Neural cell (in vitro differentiated cells): ENCODE measurements around the gene EVC. TPM values are rescaled to one million over a fixed set of nuclear protein-coding genes. Genes with fewer than 3 reads are reported as not detected.

Experiments
- H2AFZ ChIP-seq: fragments of 200-600, 300-800 bp; sonication (generic), shearing (Covaris generic); 2 replicates; pipeline ENCODE4 v1.6.0; 2014; ENCODE audit warnings: low read depth, mild to moderate bottlenecking, antibody characterized with exemption, low read length, moderate library complexity
- H3F3A ChIP-seq: fragments of 200-600 bp; shearing (Covaris generic); 2 replicates; pipeline ENCODE4 v1.6.1; 2016; ENCODE audit warnings: mild to moderate bottlenecking, moderate library complexity, mixed read lengths, antibody characterized with exemption, low read length; ENCODE audit not compliant: insufficient read depth, poor library complexity, severe bottlenecking
- H3K27ac ChIP-seq: fragments of 200-600, 300-800 bp; sonication (generic), shearing (Covaris generic); 2 replicates; pipeline ENCODE4 v1.5.1; 2014; ENCODE audit warnings: mild to moderate bottlenecking, low read length, moderate library complexity
- H3K27me3 ChIP-seq: fragments of 300-800, 200-600 bp; sonication (generic), shearing (Covaris generic); 2 replicates; pipeline ENCODE4 v1.6.0; 2014; ENCODE audit warnings: mild to moderate bottlenecking, low read depth, low read length, moderate library complexity; ENCODE audit not compliant: insufficient read depth
- H3K36me3 ChIP-seq: fragments of 300-800, 200-600 bp; sonication (generic), shearing (Covaris generic); 2 replicates; pipeline ENCODE4 v1.5.1; 2014; ENCODE audit warnings: mild to moderate bottlenecking, antibody characterized with exemption, low read length, moderate library complexity; ENCODE audit not compliant: insufficient read depth
- H3K4me2 ChIP-seq: fragments of 300-800, 200-600 bp; sonication (generic), shearing (Covaris generic); 2 replicates; pipeline ENCODE4 v1.6.0; 2014; ENCODE audit warnings: mild to moderate bottlenecking, low read length
- H3K4me3 ChIP-seq: fragments of 300-800, 200-600 bp; sonication (generic), shearing (Covaris generic); 2 replicates; pipeline ENCODE4 v1.5.1; 2014; ENCODE audit warnings: mild to moderate bottlenecking, low read length, moderate library complexity
- H3K79me2 ChIP-seq: fragments of 200-600 bp; shearing (Covaris generic); replicated peaks from 2 replicates; pipeline ENCODE4 v1.6.0; 2014; ENCODE audit warnings: mild to moderate bottlenecking, low read length, moderate library complexity; ENCODE audit not compliant: insufficient read depth
- H3K9ac ChIP-seq: fragments of 300-800, 200-600 bp; sonication (generic), shearing (Covaris generic); 2 replicates; pipeline ENCODE4 v1.6.1; 2016; ENCODE audit warnings: mild to moderate bottlenecking, low read length, mixed read lengths
- H3K9me2 ChIP-seq: fragments of 200-600 bp; shearing (Covaris generic); 2 replicates; pipeline ENCODE4 v1.6.1; 2016; ENCODE audit warnings: mild to moderate bottlenecking, low read length, mixed read lengths; ENCODE audit not compliant: insufficient read depth
- H3K9me3 ChIP-seq: fragments of 200-600, 300-800 bp; sonication (generic), shearing (Covaris generic); 2 replicates; pipeline ENCODE4 v1.6.1; 2016; ENCODE audit warnings: mild to moderate bottlenecking, mixed run types, low read length, moderate library complexity, mixed read lengths
- H4K20me1 ChIP-seq: fragments of 200-600 bp; shearing (Covaris generic); 2 replicates; pipeline ENCODE4 v1.6.1; 2016; ENCODE audit warnings: mild to moderate bottlenecking, mixed run types; ENCODE audit not compliant: insufficient read depth
- EP300 ChIP-seq: fragments of 450-650 bp; conservative IDR thresholded peaks from 2 replicates; pipeline ENCODE4 v1.6.1; 2014; ENCODE audit warnings: antibody characterized with exemption, mild to moderate bottlenecking, moderate library complexity; ENCODE audit not compliant: poor library complexity, severe bottlenecking
- EZH2 ChIP-seq: fragments of 200-600, 300-800 bp; shearing (Covaris generic), sonication (generic); IDR thresholded peaks from 2 replicates; pipeline ENCODE4 v1.6.1; 2014; ENCODE audit warnings: antibody characterized with exemption, low read length, borderline replicate concordance, mild to moderate bottlenecking; ENCODE audit not compliant: insufficient read depth, poor library complexity, severe bottlenecking
- MXI1 ChIP-seq: fragments of 450-650 bp; conservative IDR thresholded peaks from 2 replicates; pipeline ENCODE4 v1.6.1; 2014; ENCODE audit warnings: antibody characterized with exemption, mild to moderate bottlenecking; ENCODE audit not compliant: poor library complexity, severe bottlenecking
- POLR2AphosphoS5 ChIP-seq: IDR thresholded peaks from 2 replicates; pipeline ENCODE4 v1.6.1; 2012
- RAD21 ChIP-seq: fragments of 450-650 bp; conservative IDR thresholded peaks from 2 replicates; pipeline ENCODE4 v1.6.1; 2014; ENCODE audit warnings: antibody characterized with exemption, mild to moderate bottlenecking, moderate library complexity
- SMC3 ChIP-seq: fragments of 450-650 bp; conservative IDR thresholded peaks from 2 replicates; pipeline ENCODE4 v1.6.1; 2014; ENCODE audit warnings: antibody characterized with exemption, mild to moderate bottlenecking, moderate library complexity; ENCODE audit not compliant: poor library complexity
- TAF1 ChIP-seq: IDR thresholded peaks from 2 replicates; pipeline ENCODE4 v1.6.1; 2012; ENCODE audit warnings: low read depth
- polyA plus RNA-seq: library from polyadenylated mRNA; depleted of rRNA; stranded (reverse); fragments of >200 nt; gene quantifications from 2 replicates; pipeline ENCODE4 v1.2.3, GENCODE V29; 2014
- TF ChIP-seq, protein P1 (sequence below): fragments of 450-650 bp; IDR thresholded peaks from 2 replicates; pipeline ENCODE4 v1.5.1; 2014; ENCODE audit warnings: antibody characterized with exemption, mild to moderate bottlenecking, moderate library complexity; ENCODE audit not compliant: poor library complexity, severe bottlenecking
- TF ChIP-seq, protein P2 (sequence below): IDR thresholded peaks from 2 replicates; pipeline ENCODE4 v1.6.1; 2012; ENCODE audit warnings: borderline replicate concordance

Gene EVC
- polyA plus RNA-seq, 1 donor from 2014 or later = 0.48 TPM

GRCh38 chr4:5700459-5700858, 10.5 kb upstream of the EVC start:
- H3K9me3 ChIP-seq = peaks cover 4% of the 10 kb centered on the region
- H3K4me3 ChIP-seq = no peak overlapping the region
- no peaks in the 10 kb centered on the region for H3F3A ChIP-seq
- no peak overlapping the region for H2AFZ ChIP-seq
- H3K9ac ChIP-seq = no peak overlapping the region
- no peak for TF ChIP-seq EZH2
- TF ChIP-seq EP300 = no peak
- no peak for TF ChIP-seq TAF1
- TF ChIP-seq, protein P1, sequence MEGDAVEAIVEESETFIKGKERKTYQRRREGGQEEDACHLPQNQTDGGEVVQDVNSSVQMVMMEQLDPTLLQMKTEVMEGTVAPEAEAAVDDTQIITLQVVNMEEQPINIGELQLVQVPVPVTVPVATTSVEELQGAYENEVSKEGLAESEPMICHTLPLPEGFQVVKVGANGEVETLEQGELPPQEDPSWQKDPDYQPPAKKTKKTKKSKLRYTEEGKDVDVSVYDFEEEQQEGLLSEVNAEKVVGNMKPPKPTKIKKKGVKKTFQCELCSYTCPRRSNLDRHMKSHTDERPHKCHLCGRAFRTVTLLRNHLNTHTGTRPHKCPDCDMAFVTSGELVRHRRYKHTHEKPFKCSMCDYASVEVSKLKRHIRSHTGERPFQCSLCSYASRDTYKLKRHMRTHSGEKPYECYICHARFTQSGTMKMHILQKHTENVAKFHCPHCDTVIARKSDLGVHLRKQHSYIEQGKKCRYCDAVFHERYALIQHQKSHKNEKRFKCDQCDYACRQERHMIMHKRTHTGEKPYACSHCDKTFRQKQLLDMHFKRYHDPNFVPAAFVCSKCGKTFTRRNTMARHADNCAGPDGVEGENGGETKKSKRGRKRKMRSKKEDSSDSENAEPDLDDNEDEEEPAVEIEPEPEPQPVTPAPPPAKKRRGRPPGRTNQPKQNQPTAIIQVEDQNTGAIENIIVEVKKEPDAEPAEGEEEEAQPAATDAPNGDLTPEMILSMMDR = no peak
- no peak for TF ChIP-seq SMC3
- TF ChIP-seq, protein P2, sequence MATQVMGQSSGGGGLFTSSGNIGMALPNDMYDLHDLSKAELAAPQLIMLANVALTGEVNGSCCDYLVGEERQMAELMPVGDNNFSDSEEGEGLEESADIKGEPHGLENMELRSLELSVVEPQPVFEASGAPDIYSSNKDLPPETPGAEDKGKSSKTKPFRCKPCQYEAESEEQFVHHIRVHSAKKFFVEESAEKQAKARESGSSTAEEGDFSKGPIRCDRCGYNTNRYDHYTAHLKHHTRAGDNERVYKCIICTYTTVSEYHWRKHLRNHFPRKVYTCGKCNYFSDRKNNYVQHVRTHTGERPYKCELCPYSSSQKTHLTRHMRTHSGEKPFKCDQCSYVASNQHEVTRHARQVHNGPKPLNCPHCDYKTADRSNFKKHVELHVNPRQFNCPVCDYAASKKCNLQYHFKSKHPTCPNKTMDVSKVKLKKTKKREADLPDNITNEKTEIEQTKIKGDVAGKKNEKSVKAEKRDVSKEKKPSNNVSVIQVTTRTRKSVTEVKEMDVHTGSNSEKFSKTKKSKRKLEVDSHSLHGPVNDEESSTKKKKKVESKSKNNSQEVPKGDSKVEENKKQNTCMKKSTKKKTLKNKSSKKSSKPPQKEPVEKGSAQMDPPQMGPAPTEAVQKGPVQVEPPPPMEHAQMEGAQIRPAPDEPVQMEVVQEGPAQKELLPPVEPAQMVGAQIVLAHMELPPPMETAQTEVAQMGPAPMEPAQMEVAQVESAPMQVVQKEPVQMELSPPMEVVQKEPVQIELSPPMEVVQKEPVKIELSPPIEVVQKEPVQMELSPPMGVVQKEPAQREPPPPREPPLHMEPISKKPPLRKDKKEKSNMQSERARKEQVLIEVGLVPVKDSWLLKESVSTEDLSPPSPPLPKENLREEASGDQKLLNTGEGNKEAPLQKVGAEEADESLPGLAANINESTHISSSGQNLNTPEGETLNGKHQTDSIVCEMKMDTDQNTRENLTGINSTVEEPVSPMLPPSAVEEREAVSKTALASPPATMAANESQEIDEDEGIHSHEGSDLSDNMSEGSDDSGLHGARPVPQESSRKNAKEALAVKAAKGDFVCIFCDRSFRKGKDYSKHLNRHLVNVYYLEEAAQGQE = no peak
- no peak for TF ChIP-seq MXI1
- no peak for TF ChIP-seq RAD21
- TF ChIP-seq POLR2AphosphoS5 = no peak
- no peaks in the 10 kb centered on the region for H3K27me3 ChIP-seq
- H4K20me1 ChIP-seq = no peaks in the 10 kb centered on the region
- no peaks in the 10 kb centered on the region for H3K9me2 ChIP-seq
- no peaks in the 10 kb centered on the region for H3K36me3 ChIP-seq
- no peak overlapping the region for H3K27ac ChIP-seq
- H3K4me2 ChIP-seq = no peak overlapping the region
- no peaks in the 10 kb centered on the region for H3K79me2 ChIP-seq

GRCh38 chr4:5701971-5702370, 9.0 kb upstream of the EVC start:
- no peaks in the 10 kb centered on the region for H3K79me2 ChIP-seq
- no peak overlapping the region for H3K4me3 ChIP-seq
- H3K36me3 ChIP-seq = no peaks in the 10 kb centered on the region
- TF ChIP-seq TAF1 (no peak), SMC3 (no peak), EP300 (no peak), RAD21 (no peak), POLR2AphosphoS5 (no peak), MXI1 (no peak), EZH2 (no peak)
- TF ChIP-seq, protein P1 = no peak
- TF ChIP-seq, protein P2 = no peak
- no peak overlapping the region for H3K4me2 ChIP-seq
- H3K9me3 ChIP-seq = peaks cover 9% of the 10 kb centered on the region
- H4K20me1 ChIP-seq = no peaks in the 10 kb centered on the region
- no peaks in the 10 kb centered on the region for H3F3A ChIP-seq
- no peaks in the 10 kb centered on the region for H3K9me2 ChIP-seq
- no peak overlapping the region for H3K27ac ChIP-seq
- no peaks in the 10 kb centered on the region for H3K27me3 ChIP-seq
- no peak overlapping the region for H3K9ac ChIP-seq
- no peak overlapping the region for H2AFZ ChIP-seq
